ENCODE results near the gene LRRC15. TPM values are rescaled to one million over a fixed set of nuclear protein-coding genes. Genes with fewer than 3 reads are reported as not detected.

Gene LRRC15
- total RNA-seq, 1 experiment from 2014 or later = not detected

GRCh38 chr3:194318511-194319161, 50.9 kb downstream of the LRRC15 start:
- Mint-ChIP-seq H3K36me3 (ENCODE audit: insufficient read depth, unreplicated experiment) (peaks cover 20% of the 10 kb centered on the region), H3K4me1 (ENCODE audit: low read depth, unreplicated experiment) (peaks cover 59% of the 10 kb centered on the region), H3K27me3 (ENCODE audit: unreplicated experiment) (no peaks in the 10 kb centered on the region), H3K27ac (ENCODE audit: unreplicated experiment) (no peak overlapping the region), H3K4me3 (ENCODE audit: low read depth, unreplicated experiment) (no peak overlapping the region), H3K9me3 (ENCODE audit: low read depth, unreplicated experiment) (peaks cover 8% of the 10 kb centered on the region)
- TF ChIP-seq, protein P1, sequence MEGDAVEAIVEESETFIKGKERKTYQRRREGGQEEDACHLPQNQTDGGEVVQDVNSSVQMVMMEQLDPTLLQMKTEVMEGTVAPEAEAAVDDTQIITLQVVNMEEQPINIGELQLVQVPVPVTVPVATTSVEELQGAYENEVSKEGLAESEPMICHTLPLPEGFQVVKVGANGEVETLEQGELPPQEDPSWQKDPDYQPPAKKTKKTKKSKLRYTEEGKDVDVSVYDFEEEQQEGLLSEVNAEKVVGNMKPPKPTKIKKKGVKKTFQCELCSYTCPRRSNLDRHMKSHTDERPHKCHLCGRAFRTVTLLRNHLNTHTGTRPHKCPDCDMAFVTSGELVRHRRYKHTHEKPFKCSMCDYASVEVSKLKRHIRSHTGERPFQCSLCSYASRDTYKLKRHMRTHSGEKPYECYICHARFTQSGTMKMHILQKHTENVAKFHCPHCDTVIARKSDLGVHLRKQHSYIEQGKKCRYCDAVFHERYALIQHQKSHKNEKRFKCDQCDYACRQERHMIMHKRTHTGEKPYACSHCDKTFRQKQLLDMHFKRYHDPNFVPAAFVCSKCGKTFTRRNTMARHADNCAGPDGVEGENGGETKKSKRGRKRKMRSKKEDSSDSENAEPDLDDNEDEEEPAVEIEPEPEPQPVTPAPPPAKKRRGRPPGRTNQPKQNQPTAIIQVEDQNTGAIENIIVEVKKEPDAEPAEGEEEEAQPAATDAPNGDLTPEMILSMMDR (IDR thresholded peaks at IDR 0.05; ENCODE audit: unreplicated experiment) = no peak
- no TSS peak for BruUV-seq (replicated peaks)
- CTCF ChIA-PET = interaction anchor here (0.6 kb wide), 1 partner anchor 490 kb away, joined by 7 read pairs; no protein-coding TSS in a partner anchor
- no peak for DNase-seq
- intact Hi-C loops (cut with micrococcal nuclease; ENCODE audit: unreplicated experiment) = loop anchor here (5.0 kb wide), 1 partner anchor 311 kb away; no protein-coding TSS in a partner anchor

- peaks cover 26% of the 10 kb centered on the region for H3K36me3 Mint-ChIP-seq (ENCODE audit: insufficient read depth, unreplicated experiment)
- no TSS peak for BruUV-seq (replicated peaks)
- TF ChIP-seq, protein P1 (IDR thresholded peaks at IDR 0.05; ENCODE audit: unreplicated experiment) = no peak
These were observed 52.6 kb downstream of the LRRC15 start for GRCh38 chr3:194316918-194317317.

GRCh38 chr3:194315965-194316361, 53.6 kb downstream of the LRRC15 start:
- peaks cover 42% of the 10 kb centered on the region for H3K4me1 Mint-ChIP-seq (ENCODE audit: low read depth, unreplicated experiment)
- intact Hi-C loops (cut with micrococcal nuclease; ENCODE audit: unreplicated experiment) = loop anchor here (1.0 to 5.0 kb wide), 4 partner anchors 148 to 533 kb away; no protein-coding TSS in a partner anchor
- peak overlapping the region; percentile 69 for H3K4me3 Mint-ChIP-seq (ENCODE audit: low read depth, unreplicated experiment)
- CTCF ChIA-PET = interaction anchor here (0.6 to 2.8 kb wide), 39 partner anchors 8 to 654 kb away, joined by 3 to 69 read pairs (median 4); partner anchors contain the start of gene HES1
- TF ChIP-seq, protein P1 (IDR thresholded peaks at IDR 0.05; ENCODE audit: unreplicated experiment) = no peak
- no TSS peak for BruUV-seq (replicated peaks)
- peaks cover 8% of the 10 kb centered on the region for H3K9me3 Mint-ChIP-seq (ENCODE audit: low read depth, unreplicated experiment)
- H3K27ac Mint-ChIP-seq (ENCODE audit: unreplicated experiment) = peak overlapping the region; percentile 12
- H3K36me3 Mint-ChIP-seq (ENCODE audit: insufficient read depth, unreplicated experiment) = peaks cover 26% of the 10 kb centered on the region
- H3K27me3 Mint-ChIP-seq (ENCODE audit: unreplicated experiment) = no peaks in the 10 kb centered on the region
- no peak for DNase-seq

More at GRCh38 chr3:194316918-194317317, 52.6 kb downstream of the LRRC15 start:
- Mint-ChIP-seq H3K9me3 (ENCODE audit: low read depth, unreplicated experiment) (peaks cover 8% of the 10 kb centered on the region), H3K27ac (ENCODE audit: unreplicated experiment) (peak overlapping the region; percentile 12), H3K27me3 (ENCODE audit: unreplicated experiment) (no peaks in the 10 kb centered on the region), H3K4me3 (ENCODE audit: low read depth, unreplicated experiment) (peak overlapping the region; percentile 69), H3K4me1 (ENCODE audit: low read depth, unreplicated experiment) (peaks cover 52% of the 10 kb centered on the region)
- CTCF ChIA-PET = interaction anchor here (1.5 to 2.8 kb wide), 3 partner anchors 33 to 652 kb away, joined by 3 to 69 read pairs (median 20); no protein-coding TSS in a partner anchor
- DNase-seq = no peak
- intact Hi-C loops (cut with micrococcal nuclease; ENCODE audit: unreplicated experiment) = loop anchor here (5.0 kb wide), 1 partner anchor 310 kb away; no protein-coding TSS in a partner anchor

GRCh38 chr3:194315088-194315964, 54.2 kb downstream of the LRRC15 start:
- TF ChIP-seq, protein P1 (IDR thresholded peaks at IDR 0.05; ENCODE audit: unreplicated experiment) = peak; percentile 99
- H3K27me3 Mint-ChIP-seq (ENCODE audit: unreplicated experiment) = no peaks in the 10 kb centered on the region
- peaks cover 8% of the 10 kb centered on the region for H3K9me3 Mint-ChIP-seq (ENCODE audit: low read depth, unreplicated experiment)
- peak overlapping the region; percentile 87 for H3K27ac Mint-ChIP-seq (ENCODE audit: unreplicated experiment)
- CTCF ChIA-PET = interaction anchor here (0.5 to 2.8 kb wide), 42 partner anchors 9 to 653 kb away, joined by 3 to 69 read pairs (median 4); partner anchors contain the start of gene HES1
- peaks cover 36% of the 10 kb centered on the region for H3K4me1 Mint-ChIP-seq (ENCODE audit: low read depth, unreplicated experiment)
- TSS peak; percentile 37 for BruUV-seq (replicated peaks)
- peak; percentile 98 for DNase-seq
- peak overlapping the region; percentile 69 for H3K4me3 Mint-ChIP-seq (ENCODE audit: low read depth, unreplicated experiment)
- peaks cover 26% of the 10 kb centered on the region for H3K36me3 Mint-ChIP-seq (ENCODE audit: insufficient read depth, unreplicated experiment)
- intact Hi-C loops (cut with micrococcal nuclease; ENCODE audit: unreplicated experiment) = loop anchor here (1.0 to 5.0 kb wide), 4 partner anchors 147 to 533 kb away; no protein-coding TSS in a partner anchor

Data from Calu3 (cell line).